G401.6 (cell line): ENCODE results near the gene ZNF205.
"Not testable (repeated sequence)": the region's sequence is repeated elsewhere in the genome, so short reads cannot be mapped to it uniquely, and the experiment has no call there.

ENCODE experiments used
- FAIRE-seq: peaks from 2 replicates; lab custom pipeline; 2012; peaks lifted over from hg19 to GRCh38; lab: Jason Lieb, UNC

Gene ZNF205

DNA sequence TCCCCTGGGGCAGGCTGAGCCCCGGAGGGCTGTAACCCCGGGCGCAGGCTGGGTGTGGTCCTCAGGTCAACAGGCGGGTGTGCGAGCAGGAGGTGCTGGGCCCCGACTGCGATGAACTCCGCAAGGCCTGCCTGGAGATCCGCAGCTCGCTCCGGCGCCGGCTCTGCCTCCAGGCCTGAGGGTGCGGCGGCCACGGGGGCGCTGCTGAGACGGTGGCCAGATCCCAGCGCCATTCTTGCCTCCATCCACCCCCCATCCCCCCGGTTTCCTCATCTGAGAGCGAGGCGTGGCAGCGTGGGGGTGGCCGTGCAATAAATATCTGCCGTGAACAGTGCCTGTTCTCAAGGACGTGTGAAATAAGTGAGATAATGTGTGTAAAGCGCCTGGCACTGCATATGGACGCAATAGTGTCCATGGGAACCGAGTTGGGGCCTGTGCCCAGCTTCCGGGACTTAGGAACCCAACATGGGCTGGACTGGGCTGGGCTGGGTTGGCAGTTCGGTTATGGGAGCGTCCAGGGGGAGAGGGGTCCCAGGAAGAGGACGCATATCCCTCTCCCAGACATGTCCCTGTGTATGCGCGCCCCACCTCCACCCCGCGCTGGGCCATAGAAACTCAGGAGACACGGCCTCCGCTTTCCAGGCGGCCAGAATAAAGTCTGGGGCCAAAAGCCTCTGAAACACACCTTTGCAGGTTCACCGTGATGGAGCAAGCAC, 37.4 kb downstream of the ZNF205 start:
- no peak for FAIRE-seq

DNA sequence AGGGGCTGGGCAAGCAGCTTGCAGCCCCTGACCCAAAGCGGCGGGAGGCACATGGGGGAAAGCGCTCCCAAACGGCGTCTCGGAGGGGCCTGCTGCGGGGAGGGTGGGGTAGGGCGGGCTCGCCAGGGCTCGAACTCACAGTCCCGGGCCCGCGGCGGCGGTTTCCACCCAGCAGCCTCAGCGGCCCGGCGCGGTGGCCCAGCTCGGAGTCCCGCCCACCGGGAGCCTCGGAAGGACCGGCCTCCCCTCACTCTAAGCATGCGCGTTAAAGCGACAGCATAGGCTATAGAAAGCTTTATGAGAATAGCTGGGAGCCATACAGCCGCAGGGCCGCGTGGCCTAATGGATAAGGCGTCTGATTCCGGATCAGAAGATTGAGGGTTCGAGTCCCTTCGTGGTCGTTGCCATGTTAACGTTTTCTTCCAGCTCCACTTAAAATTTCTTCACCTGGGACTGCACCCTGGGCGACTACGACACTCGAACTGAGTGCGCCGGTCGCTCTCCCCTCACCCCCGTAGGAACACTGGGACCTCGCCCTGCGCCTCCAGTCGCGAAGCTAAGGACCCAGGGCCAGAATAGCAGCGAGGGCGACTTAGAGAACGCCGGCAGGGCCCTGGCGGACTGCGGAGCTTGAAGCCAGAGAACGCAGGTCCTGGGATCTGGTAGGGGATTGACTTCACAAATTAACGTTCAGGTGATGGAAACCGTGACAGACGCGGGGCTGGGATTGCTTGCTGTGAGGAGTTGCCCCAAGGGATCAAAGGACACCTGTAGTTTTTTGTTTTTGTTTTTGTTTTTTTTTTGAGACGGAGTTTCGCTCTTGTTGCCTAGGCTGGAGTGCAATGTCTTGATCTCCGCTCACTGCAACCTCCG, 38.2 kb downstream of the ZNF205 start:
- peak; percentile 94 for FAIRE-seq

GRCh38 chr16:3152027-3152276, 39.6 kb downstream of the ZNF205 start:
- FAIRE-seq: no peak

GRCh38 chr16:3152277-3152990, 40.0 kb downstream of the ZNF205 start:
- FAIRE-seq: peak; percentile 90

DNA sequence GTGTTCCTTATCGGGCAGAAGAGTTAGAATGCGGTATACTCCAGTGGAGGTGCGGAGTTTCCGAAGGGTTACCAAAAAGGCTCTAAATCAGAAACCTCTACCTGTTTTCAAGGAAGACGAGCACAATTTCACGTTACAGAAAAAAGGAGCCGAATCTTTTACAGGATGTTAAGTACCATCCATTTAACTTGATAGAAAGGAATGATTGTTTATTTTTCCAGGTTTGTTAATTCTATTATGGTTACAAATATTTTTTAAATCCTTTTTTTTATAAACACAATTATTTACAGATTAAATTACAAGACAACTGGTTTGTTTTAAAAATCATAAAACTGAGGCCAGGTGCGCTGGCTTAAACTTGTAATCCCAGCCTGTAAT, 40.6 kb downstream of the ZNF205 start:
- no peak for FAIRE-seq

DNA sequence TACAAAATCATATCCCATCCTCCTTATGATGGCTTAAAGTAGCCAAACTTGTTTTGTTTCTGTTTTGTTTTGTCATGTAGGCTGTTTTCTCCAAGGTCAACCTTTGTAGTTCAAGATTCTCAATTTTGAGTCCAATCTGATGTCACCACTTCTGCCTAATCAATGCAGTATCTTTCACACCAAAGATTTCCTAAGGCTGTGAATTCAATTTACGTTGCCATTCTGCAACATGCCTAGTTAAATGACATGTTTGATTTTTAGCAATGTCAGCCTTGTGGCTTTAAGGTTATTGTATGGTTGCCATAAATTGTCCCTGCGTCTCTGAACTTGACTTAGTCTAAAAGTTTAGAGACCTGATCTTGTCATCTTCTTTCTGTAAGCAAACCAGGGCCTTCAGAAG, 42.8 kb downstream of the ZNF205 start:
- no peak for FAIRE-seq

DNA sequence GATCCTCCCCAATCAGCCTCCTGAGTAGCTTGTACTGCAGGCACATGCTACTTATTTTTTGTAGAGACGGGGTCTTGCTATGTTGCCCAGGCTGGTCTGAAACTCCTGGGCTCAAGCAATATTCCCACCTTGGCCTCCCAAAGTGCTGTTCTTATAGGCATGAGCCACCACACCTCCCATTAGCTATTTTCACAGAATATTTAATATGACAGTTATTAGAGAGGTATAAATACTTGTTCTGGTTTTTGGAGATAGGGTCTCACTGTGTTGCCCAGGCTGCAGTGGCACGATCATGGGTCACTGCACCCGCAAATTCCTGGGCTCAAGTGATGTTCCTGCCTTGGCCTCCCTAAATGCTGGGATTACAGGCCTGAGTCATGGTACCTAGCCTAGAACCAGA, 43.6 kb downstream of the ZNF205 start:
- FAIRE-seq: no peak

- FAIRE-seq: no peak
Measured at GRCh38 chr16:3157229-3158025, 45.0 kb downstream of the ZNF205 start.

GRCh38 chr16:3158026-3158509, 45.7 kb downstream of the ZNF205 start:
- no peak for FAIRE-seq

GRCh38 chr16:3158510-3159314, 46.3 kb downstream of the ZNF205 start:
- peak; percentile 77 for FAIRE-seq

- no peak for FAIRE-seq
Measured at GRCh38 chr16:3161235-3162018, 49.0 kb downstream of the ZNF205 start.

DNA sequence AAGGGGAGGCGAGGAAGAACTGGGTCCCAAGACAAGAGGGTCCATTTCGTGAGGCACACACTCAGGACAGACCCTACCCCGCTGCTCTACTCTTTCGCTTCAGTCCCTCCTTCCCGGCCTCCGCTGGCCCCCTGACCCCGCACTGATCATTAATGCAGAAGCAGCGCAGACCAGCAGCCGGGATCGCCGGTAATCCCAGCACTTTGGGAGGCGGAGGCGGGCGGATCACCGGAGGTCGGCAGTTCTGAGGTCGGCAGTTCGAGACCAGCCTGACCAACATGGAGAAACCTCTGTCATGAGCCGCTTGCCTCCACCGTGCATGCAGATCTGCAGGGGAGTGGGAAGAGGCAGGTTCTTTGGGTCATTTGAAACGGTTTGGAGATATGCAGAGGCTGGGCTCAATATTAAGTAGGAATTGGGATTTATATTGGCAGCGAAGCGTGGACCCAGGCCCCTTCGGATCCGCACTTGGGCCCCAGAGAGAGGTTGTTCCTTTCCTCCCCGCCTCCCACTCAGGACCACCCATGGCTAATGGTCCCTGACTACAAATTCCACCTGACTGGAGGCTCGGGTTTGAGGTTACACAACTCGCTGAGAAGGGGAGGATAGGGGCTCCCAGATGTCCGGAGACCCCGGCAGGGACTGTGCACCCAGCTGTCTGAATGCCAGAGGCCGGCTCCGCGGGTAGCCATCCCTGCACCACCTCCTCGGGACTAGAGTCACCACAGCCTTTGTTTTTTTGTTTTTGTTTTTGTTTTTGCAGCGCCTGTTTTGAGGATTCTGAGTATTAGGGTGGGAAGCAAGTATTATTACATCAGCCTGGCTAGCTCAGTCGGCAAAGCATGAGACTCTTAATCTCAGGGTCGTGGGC, 52.0 kb downstream of the ZNF205 start:
- FAIRE-seq: no peak

DNA sequence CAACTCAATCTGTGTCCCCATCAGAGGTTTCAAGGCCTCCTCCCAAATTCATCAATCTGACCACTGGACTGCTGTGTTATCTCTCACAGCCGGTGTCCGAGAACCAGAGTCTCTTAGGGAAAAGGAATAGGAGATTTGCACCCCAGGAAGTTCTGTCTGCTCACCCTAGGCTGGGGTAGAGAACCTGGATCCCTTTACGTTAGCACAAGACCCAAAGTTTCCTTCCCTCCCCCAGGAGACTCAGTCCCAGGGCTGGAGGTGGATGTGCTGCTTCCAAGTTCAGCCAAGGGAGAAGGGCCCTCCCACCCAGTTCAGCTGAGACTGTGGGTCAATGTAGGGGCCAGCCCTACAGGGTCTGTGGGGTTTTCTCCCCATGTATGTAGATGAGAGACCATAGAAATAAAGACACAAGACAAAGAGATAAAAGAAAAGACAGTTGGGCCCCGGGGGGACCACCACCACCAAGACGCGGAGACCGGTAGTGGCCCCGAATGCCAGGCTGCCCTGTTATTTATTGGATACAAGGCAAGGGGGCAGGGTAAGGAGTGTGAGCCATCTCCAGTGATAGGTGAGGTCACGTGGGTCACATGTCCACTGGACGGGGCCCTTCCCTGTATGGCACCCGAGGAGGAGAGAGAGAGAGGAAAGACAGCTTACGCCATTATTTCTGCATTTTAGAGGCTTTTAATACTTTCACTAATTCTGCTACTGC, 52.9 kb downstream of the ZNF205 start:
- no peak for FAIRE-seq

DNA sequence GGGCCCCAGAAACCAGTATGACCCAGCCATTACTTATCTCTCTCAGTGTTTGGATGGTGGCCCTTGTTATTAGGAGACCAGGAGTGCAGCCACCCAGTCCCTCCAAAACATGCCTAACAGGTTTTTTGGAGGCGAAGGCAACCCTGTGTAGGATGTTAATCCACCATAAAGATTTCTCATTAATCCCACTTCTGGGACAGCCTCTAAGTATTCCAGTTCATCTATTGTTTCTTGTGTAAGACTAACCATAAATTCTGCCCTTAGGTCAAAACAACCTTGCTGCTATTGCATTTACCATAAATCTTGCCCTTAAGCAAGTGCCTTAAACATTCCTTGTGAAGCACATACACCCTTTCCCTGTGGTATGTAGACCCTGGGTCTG, 54.1 kb downstream of the ZNF205 start:
- FAIRE-seq: no peak

DNA sequence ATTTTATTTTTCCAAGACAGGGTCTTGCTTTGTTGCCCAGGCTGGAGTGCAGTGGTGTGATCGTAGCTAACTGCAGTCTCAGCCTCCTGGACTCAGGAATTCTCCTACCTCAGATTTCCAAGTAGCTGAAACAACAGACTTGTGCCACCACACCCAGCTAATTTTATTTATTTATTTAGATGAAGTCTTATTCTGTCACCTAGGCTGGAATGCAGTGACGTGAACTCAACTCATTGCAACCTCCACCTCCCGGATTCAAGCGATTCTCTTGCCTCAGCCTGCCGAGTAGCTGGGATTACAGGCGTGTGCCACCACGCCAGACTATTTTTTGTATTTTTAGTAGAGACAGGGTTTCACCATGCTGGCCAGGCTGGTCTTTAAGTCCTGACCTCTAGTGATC, 56.3 kb downstream of the ZNF205 start:
- FAIRE-seq: not testable (repeated sequence)
